Adipocyte (in vitro differentiated cells): ENCODE measurements around the gene FHAD1.

Source experiments
- DNase-seq: peaks from one replicate; pipeline ENCODE4 v3.0.0-alpha.2; 2015; ENCODE audit warnings: low read depth
- H3K27me3 ChIP-seq: replicated peaks from 2 replicates; pipeline ENCODE4 v1.7.0; 2013; ENCODE audit warnings: mild to moderate bottlenecking, low read length, moderate library complexity; ENCODE audit not compliant: control insufficient read depth, insufficient read depth
- H3K36me3 ChIP-seq: 2 replicates; pipeline ENCODE4 v1.7.0; 2013; ENCODE audit warnings: low read length, mild to moderate bottlenecking, moderate library complexity; ENCODE audit not compliant: control insufficient read depth, insufficient read depth, severe bottlenecking
- H3K4me1 ChIP-seq: 2 replicates; pipeline ENCODE4 v1.7.0; 2013; ENCODE audit warnings: mild to moderate bottlenecking, low read length, moderate library complexity; ENCODE audit not compliant: control insufficient read depth, insufficient read depth
- H3K4me3 ChIP-seq: 2 replicates; pipeline ENCODE4 v1.7.0; 2013; ENCODE audit warnings: mild to moderate bottlenecking, low read length, moderate library complexity
- H3K9ac ChIP-seq: 2 replicates; pipeline ENCODE4 v1.7.0; 2013; ENCODE audit warnings: mild to moderate bottlenecking, low read length, moderate library complexity
- H3K9me3 ChIP-seq: 2 replicates; pipeline ENCODE4 v1.7.0; 2013; ENCODE audit warnings: mild to moderate bottlenecking, low read length, moderate library complexity; ENCODE audit not compliant: control insufficient read depth

Gene FHAD1

GRCh38 chr1:15324869-15325335, 77.9 kb downstream of the FHAD1 start:
- no peaks in the 10 kb centered on the region for H3K36me3 ChIP-seq
- no peak overlapping the region for H3K9ac ChIP-seq
- DNase-seq, result no peak
- peaks cover 25% of the 10 kb centered on the region for H3K4me1 ChIP-seq
- H3K4me3 ChIP-seq, result no peak overlapping the region
- peaks cover 23% of the 10 kb centered on the region for H3K27me3 ChIP-seq
- peaks cover 5% of the 10 kb centered on the region for H3K9me3 ChIP-seq

- no peak for DNase-seq
These were observed 78.5 kb downstream of the FHAD1 start for GRCh38 chr1:15325375-15326085.

GRCh38 chr1:15326691-15327588, 79.9 kb downstream of the FHAD1 start:
- Histone ChIP-seq H3K4me1 (peaks cover 25% of the 10 kb centered on the region), H3K9me3 (no peaks in the 10 kb centered on the region), H3K4me3 (peak overlapping the region; percentile 3), H3K36me3 (no peaks in the 10 kb centered on the region), H3K9ac (no peak overlapping the region), H3K27me3 (peaks cover 23% of the 10 kb centered on the region)
- DNase-seq, result peak; percentile 31

More at GRCh38 chr1:15325375-15326085, 78.5 kb downstream of the FHAD1 start:
- H3K9me3 ChIP-seq, result no peaks in the 10 kb centered on the region
- H3K4me1 ChIP-seq, result peaks cover 25% of the 10 kb centered on the region
- H3K36me3 ChIP-seq, result no peaks in the 10 kb centered on the region
- no peak overlapping the region for H3K4me3 ChIP-seq
- no peak overlapping the region for H3K9ac ChIP-seq
- peaks cover 23% of the 10 kb centered on the region for H3K27me3 ChIP-seq

GRCh38 chr1:15328351-15329103, 81.5 kb downstream of the FHAD1 start:
- H3K36me3 ChIP-seq, result no peaks in the 10 kb centered on the region
- DNase-seq, result peak; percentile 28
- H3K4me1 ChIP-seq, result peaks cover 30% of the 10 kb centered on the region
- H3K4me3 ChIP-seq, result peak overlapping the region; percentile 13
- no peak overlapping the region for H3K9ac ChIP-seq
- peaks cover 23% of the 10 kb centered on the region for H3K27me3 ChIP-seq
- H3K9me3 ChIP-seq, result no peaks in the 10 kb centered on the region

- H3K4me1 ChIP-seq, result peaks cover 30% of the 10 kb centered on the region
- no peaks in the 10 kb centered on the region for H3K36me3 ChIP-seq
- H3K27me3 ChIP-seq, result peaks cover 21% of the 10 kb centered on the region
- no peaks in the 10 kb centered on the region for H3K9me3 ChIP-seq
- peak overlapping the region; percentile 13 for H3K4me3 ChIP-seq
- no peak for DNase-seq
- no peak overlapping the region for H3K9ac ChIP-seq
These were observed 82.2 kb downstream of the FHAD1 start for GRCh38 chr1:15329104-15329820.

GRCh38 chr1:15330028-15330427, 83.0 kb downstream of the FHAD1 start:
- Histone ChIP-seq H3K27me3 (peaks cover 14% of the 10 kb centered on the region), H3K36me3 (no peaks in the 10 kb centered on the region), H3K9ac (no peak overlapping the region), H3K4me3 (no peak overlapping the region), H3K9me3 (no peaks in the 10 kb centered on the region), H3K4me1 (peaks cover 30% of the 10 kb centered on the region)
- DNase-seq, result no peak

GRCh38 chr1:15331180-15331579, 84.2 kb downstream of the FHAD1 start:
- H3K9ac ChIP-seq, result no peak overlapping the region
- peaks cover 7% of the 10 kb centered on the region for H3K27me3 ChIP-seq
- H3K9me3 ChIP-seq, result no peaks in the 10 kb centered on the region
- H3K4me1 ChIP-seq, result peaks cover 29% of the 10 kb centered on the region
- no peak overlapping the region for H3K4me3 ChIP-seq
- no peak for DNase-seq
- no peaks in the 10 kb centered on the region for H3K36me3 ChIP-seq

GRCh38 chr1:15331734-15332133, 84.7 kb downstream of the FHAD1 start:
- H3K4me3 ChIP-seq, result no peak overlapping the region
- no peak for DNase-seq
- no peak overlapping the region for H3K9ac ChIP-seq
- H3K9me3 ChIP-seq, result no peaks in the 10 kb centered on the region
- peaks cover 5% of the 10 kb centered on the region for H3K27me3 ChIP-seq
- H3K36me3 ChIP-seq, result no peaks in the 10 kb centered on the region
- peaks cover 27% of the 10 kb centered on the region for H3K4me1 ChIP-seq

GRCh38 chr1:15332525-15332924, 85.5 kb downstream of the FHAD1 start:
- DNase-seq, result no peak
- no peak overlapping the region for H3K4me3 ChIP-seq

GRCh38 chr1:15332952-15333715, 86.1 kb downstream of the FHAD1 start:
- Histone ChIP-seq H3K9ac (no peak overlapping the region), H3K4me1 (peaks cover 32% of the 10 kb centered on the region), H3K4me3 (no peak overlapping the region), H3K27me3 (peaks cover 5% of the 10 kb centered on the region), H3K36me3 (no peaks in the 10 kb centered on the region), H3K9me3 (no peaks in the 10 kb centered on the region)
- no peak for DNase-seq

More at GRCh38 chr1:15332525-15332924, 85.5 kb downstream of the FHAD1 start:
- H3K27me3 ChIP-seq, result peaks cover 5% of the 10 kb centered on the region
- no peaks in the 10 kb centered on the region for H3K36me3 ChIP-seq
- no peaks in the 10 kb centered on the region for H3K9me3 ChIP-seq
- H3K9ac ChIP-seq, result no peak overlapping the region
- H3K4me1 ChIP-seq, result peaks cover 27% of the 10 kb centered on the region
